Stimulated activated naive B cell treated with anti-CD40 and anti-IgM and Interleukin-4, amounts not matched to agents 10 μg/mL and 1 μg/mL and 100 μg/mL, for 72 hours (primary cell): ENCODE results near the gene SNAPIN.

ENCODE experiments used
- ATAC-seq, 2 donors: fragments of 150-1000 bp; cut with Tn5 transposase; replicated peaks; 2 replicates each; pipeline ENCODE4 v1.10.0; 2021; ENCODE audit warnings: moderate library complexity in 1 of 2
- DNase-seq: peaks from one replicate; pipeline ENCODE4 v3.0.0; 2021
- H3K27ac Mint-ChIP-seq: one replicate; pipeline ENCODE4 v1.8.0; 2022; ENCODE audit warnings: mild to moderate bottlenecking, mixed read lengths
- H3K27me3 Mint-ChIP-seq, 2 donors: one replicate each; pipeline ENCODE4 v1.8.0; 2022; ENCODE audit warnings: mixed read lengths in 2 of 2
- H3K36me3 Mint-ChIP-seq, 2 donors: one replicate each; pipeline ENCODE4 v1.8.0; 2022; ENCODE audit warnings: mixed read lengths in 2 of 2, mild to moderate bottlenecking in 1 of 2
- H3K4me1 Mint-ChIP-seq, 2 donors: one replicate each; pipeline ENCODE4 v1.8.0; 2022; ENCODE audit warnings: mixed read lengths in 2 of 2, mild to moderate bottlenecking in 1 of 2
- H3K4me3 Mint-ChIP-seq, 2 donors: one replicate each; pipeline ENCODE4 v1.8.0; 2022; ENCODE audit warnings: mild to moderate bottlenecking in 2 of 2, mixed read lengths in 2 of 2, moderate library complexity in 1 of 2
- H3K9me3 Mint-ChIP-seq, 2 donors: one replicate each; pipeline ENCODE4 v1.8.0; 2022; ENCODE audit warnings: mixed read lengths in 2 of 2, mild to moderate bottlenecking in 1 of 2

Gene SNAPIN

GRCh38 chr1:153658400-153659174 lies at the start of gene SNAPIN:
Gene SNAPIN (plus strand): TSS chr1:153658703. CDS start chr1:153658744, 41 bp downstream.
- peak; percentile 90 for DNase-seq
- Mint-ChIP-seq H3K4me3 (peak within 1 kb of the TSS; percentile 97 to 99), H3K36me3 (peaks cover 17 to 21% of the 10 kb centered on the region in 2 donors), H3K27ac (peak within 1 kb of the TSS; percentile 94), H3K4me1 (peaks cover 12 to 25% of the 10 kb centered on the region in 2 donors), H3K27me3 (no peaks in the 10 kb centered on the region), H3K9me3 (no peaks in the 10 kb centered on the region)
- peak; percentile 99 for ATAC-seq

- Mint-ChIP-seq H3K36me3 (peaks cover 0 to 3% of the 10 kb centered on the region in 2 donors), H3K4me1 (peaks cover 9 to 20% of the 10 kb centered on the region in 2 donors), H3K9me3 (peaks cover 0 to 2% of the 10 kb centered on the region in 2 donors), H3K4me3 (no peak overlapping the region), H3K27ac (peak overlapping the region; percentile 21), H3K27me3 (no peaks in the 10 kb centered on the region)
- ATAC-seq (no peak), DNase-seq (no peak)
Observed at GRCh38 chr1:153608742-153609584, 49.5 kb upstream of the SNAPIN start.

- H3K9me3 Mint-ChIP-seq = peaks cover 0 to 2% of the 10 kb centered on the region in 2 donors
- peaks cover 9 to 20% of the 10 kb centered on the region in 2 donors for H3K4me1 Mint-ChIP-seq
- H3K4me3 Mint-ChIP-seq = no peak overlapping the region
- H3K36me3 Mint-ChIP-seq = peaks cover 0 to 3% of the 10 kb centered on the region in 2 donors
- peaks cover 0 to 3% of the 10 kb centered on the region in 2 donors for H3K27me3 Mint-ChIP-seq
- DNase-seq (no peak), ATAC-seq (no peak)
- peak overlapping the region; percentile 39 for H3K27ac Mint-ChIP-seq
Observed at GRCh38 chr1:153609585-153609907, 49.0 kb upstream of the SNAPIN start.

- peaks cover 6 to 19% of the 10 kb centered on the region in 2 donors for H3K4me1 Mint-ChIP-seq
- no peak for DNase-seq
- peaks cover 0 to 5% of the 10 kb centered on the region in 2 donors for H3K27me3 Mint-ChIP-seq
- ATAC-seq = no peak
- no peaks in the 10 kb centered on the region for H3K9me3 Mint-ChIP-seq
- no peak overlapping the region for H3K4me3 Mint-ChIP-seq
- H3K27ac Mint-ChIP-seq = no peak overlapping the region
- H3K36me3 Mint-ChIP-seq = peaks cover 0 to under 1% of the 10 kb centered on the region in 2 donors
Observed at GRCh38 chr1:153610334-153610733, 48.2 kb upstream of the SNAPIN start.

GRCh38 chr1:153610811-153611301 lies 47.6 kb upstream of the SNAPIN start:
- Mint-ChIP-seq H3K4me3 (no peak overlapping the region), H3K36me3 (no peaks in the 10 kb centered on the region), H3K27me3 (peaks cover 0 to 5% of the 10 kb centered on the region in 2 donors), H3K9me3 (no peaks in the 10 kb centered on the region), H3K4me1 (peaks cover 10 to 19% of the 10 kb centered on the region in 2 donors), H3K27ac (no peak overlapping the region)
- no peak for DNase-seq
- ATAC-seq = no peak

GRCh38 chr1:153611356-153611755 lies 47.1 kb upstream of the SNAPIN start:
- H3K27ac Mint-ChIP-seq = no peak overlapping the region
- peaks cover 0 to 5% of the 10 kb centered on the region in 2 donors for H3K27me3 Mint-ChIP-seq
- peaks cover 15 to 21% of the 10 kb centered on the region in 2 donors for H3K4me1 Mint-ChIP-seq
- no peaks in the 10 kb centered on the region for H3K36me3 Mint-ChIP-seq
- ATAC-seq = no peak
- no peak for DNase-seq
- H3K9me3 Mint-ChIP-seq = no peaks in the 10 kb centered on the region
- no peak overlapping the region for H3K4me3 Mint-ChIP-seq

- Mint-ChIP-seq H3K4me3 (no peak overlapping the region), H3K4me1 (peaks cover 19 to 22% of the 10 kb centered on the region in 2 donors), H3K27ac (peak overlapping the region; percentile 49), H3K36me3 (no peaks in the 10 kb centered on the region), H3K27me3 (peaks cover 0 to 5% of the 10 kb centered on the region in 2 donors), H3K9me3 (no peaks in the 10 kb centered on the region)
- DNase-seq (no peak), ATAC-seq (no peak)
Observed at GRCh38 chr1:153612111-153612754, 46.3 kb upstream of the SNAPIN start.

- ATAC-seq = no peak
- Mint-ChIP-seq H3K27ac (peak within 1 kb of the TSS; percentile 49), H3K36me3 (no peaks in the 10 kb centered on the region), H3K4me1 (peaks cover 24 to 28% of the 10 kb centered on the region in 2 donors), H3K9me3 (no peaks in the 10 kb centered on the region), H3K27me3 (peaks cover 0 to 5% of the 10 kb centered on the region in 2 donors), H3K4me3 (no peak within 1 kb of the TSS)
- DNase-seq = no peak
Observed at GRCh38 chr1:153612755-153613331, 45.7 kb upstream of the SNAPIN start, which contains the start of gene S100A16. Gene S100A16 (minus strand): TSS chr1:153613137. CDS start chr1:153608151, 4,986 bp downstream.

- no peaks in the 10 kb centered on the region for H3K9me3 Mint-ChIP-seq
- no peak overlapping the region for H3K27ac Mint-ChIP-seq
- no peak for DNase-seq
- H3K27me3 Mint-ChIP-seq = peaks cover 0 to 5% of the 10 kb centered on the region in 2 donors
- no peaks in the 10 kb centered on the region for H3K36me3 Mint-ChIP-seq
- ATAC-seq = no peak
- no peak overlapping the region for H3K4me3 Mint-ChIP-seq
- peaks cover 24 to 31% of the 10 kb centered on the region in 2 donors for H3K4me1 Mint-ChIP-seq
Observed at GRCh38 chr1:153613406-153613805, 45.1 kb upstream of the SNAPIN start.

- ATAC-seq (no peak), DNase-seq (no peak)
- Mint-ChIP-seq H3K27me3 (peaks cover 0 to 5% of the 10 kb centered on the region in 2 donors), H3K4me3 (no peak overlapping the region), H3K36me3 (peaks cover 0 to 3% of the 10 kb centered on the region in 2 donors), H3K27ac (no peak overlapping the region), H3K9me3 (no peaks in the 10 kb centered on the region), H3K4me1 (peaks cover 21 to 31% of the 10 kb centered on the region in 2 donors)
Observed at GRCh38 chr1:153614189-153614900, 44.2 kb upstream of the SNAPIN start.

- Mint-ChIP-seq H3K4me1 (peaks cover 21 to 31% of the 10 kb centered on the region in 2 donors), H3K27me3 (peaks cover 0 to 5% of the 10 kb centered on the region in 2 donors), H3K27ac (no peak overlapping the region), H3K36me3 (peaks cover 0 to 3% of the 10 kb centered on the region in 2 donors), H3K4me3 (no peak overlapping the region), H3K9me3 (no peaks in the 10 kb centered on the region)
- DNase-seq (no peak), ATAC-seq (no peak)
Observed at GRCh38 chr1:153614906-153615305, 43.6 kb upstream of the SNAPIN start.

GRCh38 chr1:153615406-153615805 lies 43.1 kb upstream of the SNAPIN start:
- H3K9me3 Mint-ChIP-seq = no peaks in the 10 kb centered on the region
- H3K27me3 Mint-ChIP-seq = peaks cover 0 to 5% of the 10 kb centered on the region in 2 donors
- H3K4me1 Mint-ChIP-seq = peaks cover 21 to 31% of the 10 kb centered on the region in 2 donors
- no peak for ATAC-seq
- no peak overlapping the region for H3K27ac Mint-ChIP-seq
- peaks cover 0 to 3% of the 10 kb centered on the region in 2 donors for H3K36me3 Mint-ChIP-seq
- H3K4me3 Mint-ChIP-seq = no peak overlapping the region
- no peak for DNase-seq
